Thyroid gland (tissue), 4 donors: ENCODE data around the gene NAV2. TPM values are rescaled to one million over a fixed set of nuclear protein-coding genes. Genes with fewer than 3 reads are reported as not detected.
"Not testable (repeated sequence)": the region's sequence is repeated elsewhere in the genome, so short reads cannot be mapped to it uniquely, and the experiment has no call there.

Experiments
- DNase-seq, 2 donors: peaks; one replicate each; pipeline ENCODE4 v3.0.0-alpha.2; 2019
- H3K27ac ChIP-seq, 3 donors: fragments of 200-600 bp; sonication (generic); 1 replicate in 2 of 3; 2 replicates in 1 of 3; pipeline ENCODE4 v1.5.1; 2016 to 2019; ENCODE audit warnings: mild to moderate bottlenecking in 1 of 3, moderate library complexity in 1 of 3
- H3K27me3 ChIP-seq: fragments of 200-600 bp; sonication (generic); one replicate; pipeline ENCODE4 v1.5.1; 2019
- H3K36me3 ChIP-seq, 2 donors: fragments of 200-600 bp; sonication (generic); one replicate each; pipeline ENCODE4 v1.5.1; 2016 to 2019
- H3K4me1 ChIP-seq, 2 donors: fragments of 200-600 bp; sonication (generic); one replicate each; pipeline ENCODE4 v1.5.1; 2017 to 2019
- H3K4me3 ChIP-seq, 3 donors: fragments of 200-600 bp; sonication (generic); replicated peaks in 1 of 3; 1 replicate in 2 of 3; 2 replicates in 1 of 3; pipeline ENCODE4 v1.5.1; 2016; ENCODE audit warnings: mild to moderate bottlenecking in 1 of 3
- H3K9me3 ChIP-seq: fragments of 200-600 bp; sonication (generic); one replicate; pipeline ENCODE4 v1.5.1; 2017
- CTCF ChIP-seq, 6 experiments: fragments of 200-600 bp in 3 of 6; fragments of 450-650 bp in 3 of 6; sonication (generic) in 3 of 6; IDR thresholded peaks; one replicate each; pipeline ENCODE4 v1.5.1; 2016 to 2019; ENCODE audit warnings: antibody characterized with exemption in 6 of 6, mild to moderate bottlenecking in 2 of 6, inconsistent platforms in 1 of 6, moderate library complexity in 1 of 6
- POLR2A ChIP-seq, 2 donors: fragments of 450-650 bp; IDR thresholded peaks; one replicate each; pipeline ENCODE4 v1.6.1; 2017; ENCODE audit warnings: antibody characterized with exemption in 2 of 2, mild to moderate bottlenecking in 2 of 2, moderate library complexity in 1 of 2
- whole genome bisulfite sequencing, 2 donors: methylation state at CpG; one replicate each; pipeline ENCODE4 v1.1.5; 2017; 5-methylcytosine and 5-hydroxymethylcytosine counted together
- intact Hi-C: fragments of 100-400 bp; cut with DNase I; formaldehyde crosslinking; loops from one replicate; pipeline ENCODE4 v1.15.1; 2023
- total RNA-seq, 4 donors: library from RNA; depleted of rRNA; stranded (reverse); fragments of >200 nt; gene quantifications; one replicate each; pipeline ENCODE4 v1.2.3, GENCODE V29; 2016

The NAV2 gene
- total RNA-seq, 4 donors from 2014 or later = 34.8 to 88.6 (median 54.5) TPM

- Histone ChIP-seq H3K9me3 (no peaks in the 10 kb centered on the region), H3K36me3 (no peaks in the 10 kb centered on the region), H3K4me1 (peaks cover 11 to 43% of the 10 kb centered on the region in 2 donors), H3K27me3 (no peaks in the 10 kb centered on the region), H3K4me3 (no peak overlapping the region), H3K27ac (no peak overlapping the region)
- DNase-seq = no peak
- intact Hi-C loops = no loop called here
- 85 to 92% methylated on average over 7 of the region's 7 CpGs for WGBS, 2 donors
- TF ChIP-seq CTCF (IDR thresholded peaks at IDR 0.05) (no peak), POLR2A (IDR thresholded peaks at IDR 0.05) (no peak)
Measured at GRCh38 chr11:19957294-19957943, 244.8 kb downstream of the NAV2 start.

- 79 to 88% methylated on average over 3 of the region's 3 CpGs for WGBS, 2 donors
- H3K27ac ChIP-seq = no peak overlapping the region
- no peak overlapping the region for H3K4me3 ChIP-seq
- DNase-seq = no peak
- TF ChIP-seq CTCF (IDR thresholded peaks at IDR 0.05) (no peak), POLR2A (IDR thresholded peaks at IDR 0.05) (no peak)
- no peaks in the 10 kb centered on the region for H3K27me3 ChIP-seq
- intact Hi-C loops = no loop called here
- H3K9me3 ChIP-seq = no peaks in the 10 kb centered on the region
- H3K36me3 ChIP-seq = no peaks in the 10 kb centered on the region
- peaks cover 13 to 48% of the 10 kb centered on the region in 2 donors for H3K4me1 ChIP-seq
Measured at GRCh38 chr11:19958204-19958603, 245.6 kb downstream of the NAV2 start.

- TF ChIP-seq CTCF (IDR thresholded peaks at IDR 0.05) (no peak), POLR2A (IDR thresholded peaks at IDR 0.05) (no peak)
- no peak for DNase-seq
- Histone ChIP-seq H3K4me3 (no peak overlapping the region), H3K27me3 (no peaks in the 10 kb centered on the region), H3K9me3 (no peaks in the 10 kb centered on the region), H3K27ac (peak overlapping the region in 1 of 3 donors; percentile 26), H3K36me3 (no peaks in the 10 kb centered on the region), H3K4me1 (peaks cover 12 to 48% of the 10 kb centered on the region in 2 donors)
- intact Hi-C loops = no loop called here
- WGBS, 2 donors = 97 to 98% methylated on average over 3 of the region's 3 CpGs
Measured at GRCh38 chr11:19959210-19959609, 246.6 kb downstream of the NAV2 start.

- Histone ChIP-seq H3K4me3 (no peak overlapping the region), H3K4me1 (peaks cover 11 to 48% of the 10 kb centered on the region in 2 donors), H3K27ac (peak overlapping the region in 1 of 3 donors; percentile 26), H3K9me3 (no peaks in the 10 kb centered on the region), H3K27me3 (no peaks in the 10 kb centered on the region), H3K36me3 (no peaks in the 10 kb centered on the region)
- 45 to 57% methylated on average over 10 of the region's 10 CpGs for WGBS, 2 donors
- TF ChIP-seq CTCF (IDR thresholded peaks at IDR 0.05) = no peak
- no peak for TF ChIP-seq POLR2A (IDR thresholded peaks at IDR 0.05)
- DNase-seq = no peak
- intact Hi-C loops = no loop called here
Measured at GRCh38 chr11:19959648-19960059, 247.0 kb downstream of the NAV2 start.

GRCh38 chr11:19960410-19960809 is 247.8 kb downstream of the NAV2 start:
- H3K27ac ChIP-seq = peak overlapping the region in 1 of 3 donors; percentile 26
- H3K27me3 ChIP-seq, H3K36me3 ChIP-seq, H3K9me3 ChIP-seq, DNase-seq, intact Hi-C loops, H3K4me3 ChIP-seq: not testable (repeated sequence)
- peaks cover 11 to 47% of the 10 kb centered on the region in 2 donors for H3K4me1 ChIP-seq
- 96 to 98% methylated on average over 3 of the region's 3 CpGs for WGBS, 2 donors
